GF-D8 (cell line): Measurements from ENCODE around the gene AKAP6.
"Not testable (repeated sequence)": the region's sequence is repeated elsewhere in the genome, so short reads cannot be mapped to it uniquely, and the experiment has no call there.

Source experiments
- DNase-seq: peaks from one replicate; lab custom pipeline; 2025; lab: John Stamatoyannopoulos, UW

AKAP6 gene

DNA sequence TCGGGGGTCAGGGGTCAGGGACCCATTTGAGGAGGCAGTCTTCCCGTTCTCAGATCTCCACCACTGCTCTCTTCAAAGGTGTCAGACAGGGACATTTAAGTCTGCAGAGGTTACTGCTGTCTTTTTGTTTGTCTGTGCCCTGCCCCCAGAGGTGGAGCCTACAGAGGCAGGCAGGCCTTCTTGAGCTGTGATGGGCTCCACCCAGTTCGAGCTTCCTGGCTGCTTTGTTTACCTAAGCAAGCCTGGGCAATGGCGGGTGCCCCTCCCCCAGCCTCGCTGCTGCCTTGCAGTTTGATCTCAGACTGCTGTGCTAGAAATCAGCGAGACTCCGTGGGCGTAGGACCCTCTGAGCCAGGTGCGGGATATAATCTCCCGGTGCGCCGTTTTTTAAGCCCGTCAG lies 254.3 kb downstream of the AKAP6 start:
- DNase-seq = not testable (repeated sequence)

GRCh38 chr14:32584079-32584478 lies 255.0 kb downstream of the AKAP6 start:
- DNase-seq = no peak

- DNase-seq = no peak
Observed at GRCh38 chr14:32587461-32587860, 258.4 kb downstream of the AKAP6 start.

- no peak for DNase-seq
Observed at GRCh38 chr14:32588448-32589320, 259.6 kb downstream of the AKAP6 start.

GRCh38 chr14:32590157-32590556 lies 261.1 kb downstream of the AKAP6 start:
- no peak for DNase-seq

DNA sequence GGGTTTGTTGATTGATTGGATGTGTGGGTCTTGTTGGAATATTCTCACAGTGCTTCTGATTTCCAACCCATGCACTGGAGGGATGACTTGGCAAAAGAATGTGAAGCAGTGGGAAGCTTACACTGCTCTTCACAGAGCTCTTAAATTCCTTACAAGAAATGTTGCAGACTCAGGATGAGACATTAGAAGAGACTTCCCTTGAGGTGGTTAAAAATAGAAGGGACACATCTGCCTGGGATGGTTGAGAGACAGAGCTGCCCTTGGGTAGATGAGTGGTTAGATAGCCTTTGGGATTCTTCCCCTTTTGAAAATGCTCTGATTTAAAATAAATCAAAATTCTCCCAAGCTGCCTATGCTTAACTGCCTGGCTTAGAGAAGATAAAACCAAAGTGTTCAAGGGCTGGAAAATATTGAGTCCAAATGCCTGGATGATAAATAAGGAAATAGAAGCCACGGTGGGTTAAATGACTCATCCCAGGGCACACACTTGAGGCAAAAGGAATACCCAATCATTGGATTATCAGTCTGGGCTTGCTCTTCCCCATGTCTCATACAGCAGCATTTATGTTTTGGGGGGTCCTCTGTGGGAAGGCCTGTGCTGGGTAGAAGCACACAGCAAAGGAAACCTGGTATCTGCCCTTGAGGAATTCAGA lies 264.3 kb downstream of the AKAP6 start:
- DNase-seq = no peak

- DNase-seq = no peak
Observed at GRCh38 chr14:32594766-32595165, 265.7 kb downstream of the AKAP6 start.

GRCh38 chr14:32595497-32595896 lies 266.4 kb downstream of the AKAP6 start:
- DNase-seq = no peak

DNA sequence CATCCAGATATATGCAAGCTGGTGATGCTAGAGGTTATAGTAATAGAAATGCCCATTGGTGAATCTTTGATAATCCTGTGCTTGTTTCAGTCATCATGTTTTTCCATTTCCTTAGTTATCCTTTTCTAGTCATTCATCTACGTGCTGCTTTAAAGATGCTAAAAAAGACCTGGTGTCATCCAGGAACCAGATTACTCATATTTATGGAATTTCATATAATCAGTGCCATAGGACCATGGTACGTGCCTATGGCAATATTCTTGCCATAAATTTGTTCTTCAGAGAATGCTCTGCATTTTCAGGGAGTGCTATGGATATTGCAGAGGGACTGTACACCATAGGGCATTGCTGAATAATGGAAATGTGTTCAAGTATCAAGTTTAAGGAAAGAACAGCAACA lies 267.3 kb downstream of the AKAP6 start:
- DNase-seq = no peak

- DNase-seq = no peak
Observed at GRCh38 chr14:32597771-32598170, 268.7 kb downstream of the AKAP6 start.

DNA sequence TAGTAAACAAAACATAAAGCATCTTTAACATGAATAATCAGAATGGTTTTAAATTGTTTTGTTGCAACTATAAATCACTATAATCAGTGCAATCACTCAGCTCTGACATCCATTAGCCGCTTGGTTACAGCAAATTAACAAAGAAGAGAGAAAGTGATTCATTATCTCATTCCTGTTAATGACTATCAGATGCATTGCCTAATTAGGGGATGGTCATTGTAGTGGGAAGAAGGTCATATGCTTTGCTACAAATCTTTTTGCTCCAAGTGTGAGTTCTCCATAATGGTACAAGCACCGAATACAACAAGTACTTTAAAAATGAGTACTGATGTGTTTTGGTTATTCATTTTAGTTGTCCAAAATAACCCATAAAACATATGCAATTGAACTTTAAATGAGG lies 272.0 kb downstream of the AKAP6 start:
- no peak for DNase-seq

DNA sequence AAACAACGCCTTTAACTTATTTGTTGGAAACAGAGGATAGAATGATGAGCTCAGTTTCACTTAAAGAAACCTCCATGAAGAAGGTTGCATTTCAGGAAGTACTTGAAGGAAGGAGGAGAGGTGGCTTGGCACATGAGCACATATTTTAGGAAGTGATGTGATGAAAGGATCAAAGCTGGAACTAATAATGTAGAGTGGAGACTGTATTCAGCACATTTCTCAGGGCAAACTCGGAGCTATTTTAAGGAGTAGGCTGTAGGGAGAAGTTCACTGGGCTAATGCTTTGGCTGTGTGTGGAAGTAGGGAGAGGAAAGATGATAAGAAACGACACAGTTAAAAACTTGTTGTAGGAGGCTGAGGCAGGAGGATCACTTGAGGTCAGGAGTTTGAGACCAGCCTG lies 272.8 kb downstream of the AKAP6 start:
- DNase-seq = no peak

DNA sequence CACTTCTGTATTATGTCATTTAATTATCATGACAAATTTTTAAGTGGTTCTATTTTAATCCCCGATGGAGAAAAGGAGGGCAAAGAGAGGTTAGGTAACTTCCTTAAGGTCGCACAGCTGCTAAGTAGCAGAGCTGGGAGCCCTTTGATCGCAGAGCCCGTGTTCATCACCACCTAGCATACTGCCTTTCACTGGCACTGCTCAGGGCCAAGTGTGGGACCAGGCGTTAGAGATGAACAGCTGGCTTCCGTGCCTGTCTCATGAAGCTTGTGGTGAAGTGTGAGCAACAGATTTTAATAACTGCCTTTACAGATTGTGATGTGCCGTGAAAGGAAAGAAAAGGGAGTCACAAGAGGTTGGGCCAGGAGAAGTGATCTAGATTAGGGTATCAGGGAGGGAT lies 273.6 kb downstream of the AKAP6 start:
- DNase-seq = no peak

- no peak for DNase-seq
Observed at GRCh38 chr14:32603992-32604565, 275.0 kb downstream of the AKAP6 start.

DNA sequence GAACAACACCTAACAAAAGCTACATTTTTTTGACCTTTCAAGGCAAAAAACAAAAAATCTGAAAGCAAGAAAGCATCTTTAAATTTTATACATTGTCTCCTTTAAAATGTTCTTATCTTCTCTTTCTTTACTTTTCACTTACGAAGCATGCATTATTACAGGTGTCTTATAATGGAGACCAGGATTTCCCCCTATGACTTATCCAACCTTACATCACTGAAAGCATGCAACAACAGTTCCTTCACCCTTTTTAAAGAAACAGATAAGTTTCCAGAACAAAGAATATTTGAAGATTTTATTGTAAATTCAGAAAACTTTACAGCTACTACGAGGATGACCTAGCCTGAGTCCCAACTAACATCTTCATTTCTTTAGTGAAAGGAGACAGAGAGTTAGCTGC lies 277.2 kb downstream of the AKAP6 start:
- DNase-seq = no peak

- DNase-seq = no peak
Observed at GRCh38 chr14:32607399-32607798, 278.3 kb downstream of the AKAP6 start.

- no peak for DNase-seq
Observed at GRCh38 chr14:32608857-32609256, 279.8 kb downstream of the AKAP6 start.

DNA sequence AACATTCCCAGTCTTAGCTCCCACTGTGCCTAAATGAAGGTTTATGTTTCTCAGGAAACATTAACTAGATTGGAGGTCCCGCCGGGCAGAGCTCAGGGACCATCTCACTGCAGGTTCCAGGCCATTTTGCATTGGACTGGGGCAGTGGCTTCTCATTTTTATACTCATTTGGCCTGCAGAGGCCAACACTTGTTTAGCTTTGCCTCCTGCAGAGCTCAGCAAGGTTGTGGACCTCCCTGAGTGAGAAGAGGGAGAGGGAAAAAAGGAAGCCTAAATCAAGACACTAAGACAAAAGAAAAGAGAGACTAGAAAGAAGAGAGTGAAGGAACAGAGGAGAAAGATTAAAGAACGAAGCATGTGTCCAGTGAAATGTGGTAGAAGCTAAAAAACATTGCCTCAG lies 280.3 kb downstream of the AKAP6 start:
- DNase-seq = no peak

DNA sequence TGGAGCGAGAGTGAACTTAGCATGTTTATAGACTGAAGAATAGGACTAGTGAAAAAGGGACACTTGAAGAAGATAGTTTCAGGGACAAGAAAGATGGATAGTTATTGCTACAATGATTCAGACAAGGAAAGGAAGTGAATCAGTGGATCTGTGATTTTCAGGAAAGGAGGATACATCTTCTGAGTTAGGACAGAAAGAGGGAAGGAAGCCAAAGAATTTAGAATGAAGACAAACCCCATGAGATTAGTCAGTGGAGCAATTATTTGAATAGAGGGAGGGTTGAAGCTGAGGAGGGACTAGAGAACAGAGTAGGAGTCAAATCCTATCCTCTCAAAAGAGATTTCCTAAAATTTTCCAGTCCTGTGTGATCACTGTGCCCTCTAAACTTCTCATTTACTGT lies 282.7 kb downstream of the AKAP6 start:
- no peak for DNase-seq

DNA sequence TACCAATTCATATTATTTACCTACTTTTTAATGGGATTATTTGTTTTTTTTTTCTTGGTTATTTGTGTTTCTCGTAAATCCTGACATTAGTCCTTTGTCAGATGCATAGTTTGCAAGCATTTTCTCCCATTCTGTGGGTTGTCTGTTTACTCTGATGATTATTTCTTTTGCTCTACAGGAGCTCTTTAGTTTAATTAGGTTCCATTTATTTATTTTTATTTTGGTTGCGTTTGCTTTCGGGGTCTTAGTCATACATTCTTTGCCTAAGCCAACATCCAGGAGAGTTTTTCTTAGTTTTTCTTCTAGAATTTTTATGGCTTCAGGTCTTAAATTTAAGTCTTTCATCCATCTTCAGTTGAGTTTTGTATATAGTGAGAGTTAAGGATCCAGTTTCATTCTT lies 289.9 kb downstream of the AKAP6 start:
- no peak for DNase-seq

GRCh38 chr14:32620303-32620702 lies 291.2 kb downstream of the AKAP6 start:
- DNase-seq = no peak

GRCh38 chr14:32620724-32621123 lies 291.6 kb downstream of the AKAP6 start:
- no peak for DNase-seq

DNA sequence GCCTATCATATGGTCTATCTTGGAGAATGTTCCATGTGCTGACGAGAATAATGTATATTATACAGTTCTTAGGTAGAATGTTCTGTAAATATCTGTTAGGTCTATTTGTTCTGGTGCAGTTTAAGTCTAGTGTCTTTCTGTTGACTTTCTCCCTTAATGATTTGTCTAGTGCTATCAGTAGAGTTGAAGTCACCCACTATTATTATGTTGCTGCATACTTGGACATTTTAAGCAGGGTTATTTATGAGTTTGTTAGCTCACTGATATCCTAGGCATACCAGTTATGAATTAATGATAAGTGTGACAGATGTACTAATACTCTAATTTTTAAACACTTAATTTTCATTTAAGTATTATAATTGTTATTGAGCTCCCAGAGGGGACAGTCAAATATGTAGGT lies 292.5 kb downstream of the AKAP6 start:
- no peak for DNase-seq
